GM19395 (cell line): ENCODE results near the gene TMEM131.
A peak's percentile ranks its signal among the peaks of the same experiment; 100 is the strongest.
"Not testable (repeated sequence)": the region's sequence is repeated elsewhere in the genome, so short reads cannot be mapped to it uniquely, and the experiment has no call there.

Experiments
- ATAC-seq: cut with Tn5 transposase; IDR thresholded peaks from one replicate; pipeline ENCODE4 v1.9.1; 2021; ENCODE audit warnings: mild to moderate bottlenecking, moderate library complexity; ENCODE audit not compliant: unreplicated experiment

Gene TMEM131, protein sequence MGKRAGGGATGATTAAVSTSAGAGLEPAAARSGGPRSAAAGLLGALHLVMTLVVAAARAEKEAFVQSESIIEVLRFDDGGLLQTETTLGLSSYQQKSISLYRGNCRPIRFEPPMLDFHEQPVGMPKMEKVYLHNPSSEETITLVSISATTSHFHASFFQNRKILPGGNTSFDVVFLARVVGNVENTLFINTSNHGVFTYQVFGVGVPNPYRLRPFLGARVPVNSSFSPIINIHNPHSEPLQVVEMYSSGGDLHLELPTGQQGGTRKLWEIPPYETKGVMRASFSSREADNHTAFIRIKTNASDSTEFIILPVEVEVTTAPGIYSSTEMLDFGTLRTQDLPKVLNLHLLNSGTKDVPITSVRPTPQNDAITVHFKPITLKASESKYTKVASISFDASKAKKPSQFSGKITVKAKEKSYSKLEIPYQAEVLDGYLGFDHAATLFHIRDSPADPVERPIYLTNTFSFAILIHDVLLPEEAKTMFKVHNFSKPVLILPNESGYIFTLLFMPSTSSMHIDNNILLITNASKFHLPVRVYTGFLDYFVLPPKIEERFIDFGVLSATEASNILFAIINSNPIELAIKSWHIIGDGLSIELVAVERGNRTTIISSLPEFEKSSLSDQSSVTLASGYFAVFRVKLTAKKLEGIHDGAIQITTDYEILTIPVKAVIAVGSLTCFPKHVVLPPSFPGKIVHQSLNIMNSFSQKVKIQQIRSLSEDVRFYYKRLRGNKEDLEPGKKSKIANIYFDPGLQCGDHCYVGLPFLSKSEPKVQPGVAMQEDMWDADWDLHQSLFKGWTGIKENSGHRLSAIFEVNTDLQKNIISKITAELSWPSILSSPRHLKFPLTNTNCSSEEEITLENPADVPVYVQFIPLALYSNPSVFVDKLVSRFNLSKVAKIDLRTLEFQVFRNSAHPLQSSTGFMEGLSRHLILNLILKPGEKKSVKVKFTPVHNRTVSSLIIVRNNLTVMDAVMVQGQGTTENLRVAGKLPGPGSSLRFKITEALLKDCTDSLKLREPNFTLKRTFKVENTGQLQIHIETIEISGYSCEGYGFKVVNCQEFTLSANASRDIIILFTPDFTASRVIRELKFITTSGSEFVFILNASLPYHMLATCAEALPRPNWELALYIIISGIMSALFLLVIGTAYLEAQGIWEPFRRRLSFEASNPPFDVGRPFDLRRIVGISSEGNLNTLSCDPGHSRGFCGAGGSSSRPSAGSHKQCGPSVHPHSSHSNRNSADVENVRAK (N-terminal part only)

DNA sequence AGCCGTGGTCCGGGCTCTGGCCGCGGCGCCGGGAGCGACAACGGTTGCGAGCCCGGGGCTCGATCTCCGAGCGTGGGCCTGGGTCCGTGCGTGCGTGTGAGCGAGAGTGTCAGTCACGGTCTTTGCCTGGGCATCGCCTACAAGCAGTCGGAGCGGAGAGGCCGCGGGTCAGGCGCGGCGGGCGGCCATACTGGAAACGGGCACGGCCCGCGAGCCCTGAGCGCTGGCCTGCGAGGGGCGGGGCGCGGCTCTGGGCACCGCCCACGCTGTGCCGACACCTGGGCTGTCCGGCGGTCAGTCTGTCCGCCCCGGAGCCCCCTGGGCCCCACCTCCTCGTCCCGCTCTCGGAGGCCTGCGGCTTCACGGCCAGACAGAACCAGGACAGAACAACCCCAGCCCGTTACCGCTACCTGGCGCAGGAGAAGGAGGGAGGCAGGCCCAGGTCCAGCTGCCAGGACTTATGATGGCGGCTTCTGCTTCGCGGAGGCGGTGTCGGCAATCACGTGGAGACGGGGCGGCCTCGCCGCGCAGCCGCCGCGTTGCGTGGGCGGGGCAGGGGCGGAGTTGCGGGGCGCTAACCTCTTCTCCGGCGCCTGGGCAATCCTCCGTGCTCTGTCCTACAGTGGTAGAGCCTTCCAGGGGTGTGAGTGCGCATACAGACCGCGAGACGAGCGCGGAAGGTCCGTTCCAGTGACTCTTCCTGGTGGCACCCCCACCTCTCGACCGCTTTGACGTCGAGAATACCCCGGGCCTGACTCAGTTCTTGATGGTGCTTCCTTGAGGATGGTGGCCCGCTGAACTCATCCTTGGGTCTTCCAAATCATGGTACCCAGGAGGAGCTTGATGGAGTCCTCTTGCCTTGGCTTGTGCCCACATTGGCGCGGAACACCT lies at the start of gene TMEM131:
Gene TMEM131, minus strand, starts transcription at position 215 of the 891 bp plus-strand sequence. CDS start 286 bp downstream, outside the sequence.
- ATAC-seq = peak; percentile 80

DNA sequence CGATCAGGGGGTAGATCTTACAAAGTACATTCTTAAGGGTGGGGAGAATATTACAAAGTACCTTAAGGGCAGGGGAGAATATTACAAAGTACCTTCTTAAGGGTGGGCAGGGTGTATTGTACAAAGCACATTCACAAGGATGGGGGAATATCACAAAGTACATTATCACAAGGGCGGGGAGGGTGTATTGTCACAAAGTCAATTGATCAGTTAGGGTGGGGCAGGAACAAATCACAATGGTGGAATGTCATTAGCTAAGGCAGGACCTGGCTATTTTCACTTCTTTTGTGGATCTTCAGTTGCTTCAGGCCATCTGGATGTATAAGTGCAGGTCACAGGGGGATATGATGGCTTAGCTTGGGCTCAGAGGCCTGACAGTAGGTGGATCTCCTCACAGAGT lies 49.0 kb upstream of the TMEM131 start:
- ATAC-seq = not testable (repeated sequence)

DNA sequence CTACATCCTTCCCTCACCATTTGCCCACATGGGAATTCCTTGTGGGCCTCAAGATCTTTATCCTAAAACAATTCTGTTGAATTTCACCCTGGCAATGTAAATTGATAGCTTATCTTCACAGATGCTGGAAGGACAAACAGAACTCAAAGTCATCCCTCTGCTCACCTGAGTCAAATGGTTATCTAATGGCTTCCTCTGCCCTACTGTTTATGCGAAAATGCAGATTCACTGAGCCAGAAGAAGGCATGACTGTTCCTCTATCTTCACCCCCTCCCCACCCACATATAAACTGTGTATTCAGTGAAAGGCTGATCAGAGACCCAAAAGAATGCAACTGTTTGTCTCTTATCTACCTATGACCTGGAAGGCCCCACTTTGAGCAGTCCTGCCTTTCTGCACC lies 47.4 kb upstream of the TMEM131 start:
- ATAC-seq = no peak

DNA sequence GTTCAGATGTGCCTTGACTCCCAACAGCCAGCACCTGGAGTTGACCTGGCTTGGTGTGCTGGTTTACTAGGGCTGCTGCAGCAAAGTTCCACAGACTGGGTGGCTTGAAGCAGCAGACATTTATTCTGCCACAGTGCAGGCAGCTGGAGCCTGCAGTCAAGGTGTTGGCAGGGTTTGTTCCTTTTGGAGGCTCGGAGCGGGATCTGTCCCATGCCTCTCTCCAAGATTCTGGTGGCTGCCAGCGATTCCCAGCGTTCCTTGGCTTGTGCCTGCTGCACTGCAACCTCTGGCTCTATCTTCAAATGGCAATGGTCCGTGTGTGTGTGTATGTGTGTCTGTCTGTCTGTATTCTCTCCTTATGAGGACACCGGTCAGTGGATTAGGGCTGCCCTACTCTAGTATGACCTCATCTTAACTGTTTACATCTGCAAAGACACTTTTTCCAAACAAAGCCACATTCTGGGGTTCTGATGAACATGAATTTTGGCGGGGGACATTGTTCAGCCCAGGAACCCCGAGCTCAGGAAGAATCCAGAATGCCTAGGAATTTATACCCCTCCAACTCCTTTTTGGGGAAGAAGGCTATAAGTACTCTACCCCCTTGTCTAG lies 44.7 kb upstream of the TMEM131 start:
- ATAC-seq = no peak

DNA sequence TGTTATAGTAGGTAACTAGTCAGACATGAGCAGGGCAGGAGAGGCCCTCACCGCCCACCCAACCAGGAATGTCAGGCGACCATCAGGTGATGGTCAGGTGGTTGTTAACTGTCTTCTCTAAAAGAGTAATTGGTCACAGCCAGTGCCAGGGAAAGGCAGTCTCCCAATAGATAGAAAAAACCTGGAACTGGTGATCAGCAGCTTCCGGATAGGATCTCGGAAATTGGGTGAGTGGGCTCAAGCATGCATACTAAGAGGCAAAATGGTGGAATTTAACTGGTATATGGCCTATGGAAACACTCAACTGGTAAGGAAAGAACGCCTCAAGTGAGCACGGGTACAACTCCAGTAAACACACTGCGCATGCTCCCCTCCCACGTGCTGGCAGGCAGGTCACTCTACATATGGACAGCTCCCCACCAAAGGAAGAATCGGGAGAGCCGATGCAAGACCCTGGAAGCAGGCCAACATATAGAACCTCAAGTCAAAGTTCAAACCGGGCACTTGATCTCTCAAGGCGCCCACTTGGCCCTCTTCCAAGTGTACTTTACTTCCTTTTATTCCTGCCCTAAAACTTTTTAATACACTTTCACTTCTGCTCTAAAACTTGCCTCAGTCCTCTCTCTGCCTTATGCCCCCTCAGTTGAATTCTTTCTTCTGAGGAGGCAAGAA lies 43.5 kb upstream of the TMEM131 start:
- no peak for ATAC-seq

DNA sequence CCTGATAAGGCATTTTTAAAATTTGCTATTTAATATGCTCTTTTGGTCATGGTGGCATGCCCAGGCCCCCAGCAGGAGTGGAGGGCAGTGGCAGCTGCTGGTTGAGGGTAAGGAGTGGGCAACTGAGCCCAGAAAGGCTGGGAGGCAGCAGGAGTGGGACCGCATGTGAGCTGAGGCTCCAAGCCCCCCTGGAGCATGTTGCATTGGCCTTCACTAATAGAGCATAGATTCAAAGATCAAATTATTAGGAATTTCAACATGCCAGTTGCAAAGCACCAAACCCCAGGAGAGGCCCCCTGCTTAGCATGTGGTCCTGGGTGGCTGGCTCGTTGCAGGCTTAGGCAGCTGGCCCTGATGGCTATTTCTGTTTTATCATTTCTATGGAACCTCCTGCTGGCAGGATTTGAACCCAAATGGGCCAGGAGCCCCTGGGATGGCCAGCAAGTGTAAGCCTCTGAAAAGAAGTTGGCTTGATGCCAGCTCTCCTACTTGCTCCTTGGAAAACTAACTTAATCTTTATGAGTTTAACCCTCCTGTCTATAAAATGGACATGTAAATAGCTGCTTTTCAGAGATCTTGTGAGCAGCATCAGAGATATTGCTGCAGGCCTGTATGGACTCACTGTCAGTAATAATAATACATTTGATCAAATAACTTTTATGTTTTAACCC lies 42.1 kb upstream of the TMEM131 start:
- ATAC-seq = no peak

DNA sequence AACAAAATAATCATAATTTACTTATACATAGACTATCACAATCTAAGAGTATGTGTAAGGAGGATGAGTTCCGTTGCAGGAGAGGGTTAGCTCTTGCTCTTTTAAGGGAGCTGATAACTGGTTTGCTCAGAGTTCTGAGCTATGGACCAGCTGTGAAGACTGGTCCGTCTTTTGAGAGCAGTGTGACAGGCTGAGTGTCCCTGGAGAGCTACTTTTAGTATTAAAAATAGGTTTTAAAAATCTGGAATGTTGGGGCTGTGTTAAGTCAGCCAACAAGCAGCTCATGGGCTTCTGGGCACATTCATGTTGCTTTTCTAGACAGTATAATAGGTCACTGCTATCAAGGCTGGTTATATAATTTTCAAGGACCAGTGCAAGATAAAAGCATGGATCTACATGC lies 41.5 kb upstream of the TMEM131 start:
- no peak for ATAC-seq

DNA sequence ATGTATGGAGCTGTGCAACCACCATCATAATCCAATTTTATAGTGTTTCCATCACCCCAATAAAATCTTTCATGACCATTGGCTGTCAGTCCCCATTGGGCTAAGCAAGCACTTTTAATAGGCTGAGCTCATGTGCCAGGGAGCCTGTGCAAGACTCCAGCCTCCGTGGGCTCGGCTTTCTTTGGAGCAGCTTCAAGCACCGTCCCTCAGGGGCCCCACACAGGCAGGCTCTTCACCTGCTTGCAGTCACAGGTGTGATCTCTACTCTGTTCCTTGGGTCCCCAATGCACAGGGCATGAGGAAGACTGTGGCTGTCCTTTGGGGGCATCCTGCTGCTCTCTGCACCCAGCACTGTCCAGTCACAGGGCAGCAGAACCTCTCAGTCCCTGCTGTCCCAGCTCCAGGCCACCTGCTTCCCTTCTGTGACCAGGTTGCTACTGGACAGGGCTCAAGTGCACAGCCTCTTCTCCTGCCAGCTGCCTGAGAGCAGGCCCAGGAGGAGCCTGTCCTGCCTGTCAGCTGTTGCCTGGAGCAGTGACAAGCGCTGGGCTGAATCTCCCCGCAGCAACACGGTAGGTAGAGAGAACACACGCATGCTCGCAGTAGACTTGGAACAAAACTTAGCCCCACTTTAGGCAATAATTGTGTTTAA lies 40.7 kb upstream of the TMEM131 start:
- ATAC-seq = no peak

DNA sequence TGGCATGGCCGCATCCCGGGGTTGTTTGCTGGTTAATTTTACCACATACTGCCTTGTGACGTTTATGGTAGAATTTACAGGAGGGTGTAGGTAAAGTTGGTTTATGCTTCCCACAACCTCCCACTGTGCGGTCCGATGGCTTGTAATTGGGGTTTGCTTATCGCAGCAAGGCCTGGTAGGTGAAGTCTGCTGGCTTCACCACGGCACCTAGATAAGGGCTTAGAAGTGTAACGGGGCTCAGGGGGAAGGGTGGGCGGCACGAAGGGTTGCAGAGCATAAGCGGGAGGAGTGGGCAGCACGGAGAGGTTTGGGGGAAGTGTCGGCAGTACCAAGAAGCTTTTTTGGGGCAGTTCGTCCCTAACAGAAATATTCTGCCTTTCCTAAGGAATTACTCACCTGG lies 39.0 kb upstream of the TMEM131 start:
- no peak for ATAC-seq

DNA sequence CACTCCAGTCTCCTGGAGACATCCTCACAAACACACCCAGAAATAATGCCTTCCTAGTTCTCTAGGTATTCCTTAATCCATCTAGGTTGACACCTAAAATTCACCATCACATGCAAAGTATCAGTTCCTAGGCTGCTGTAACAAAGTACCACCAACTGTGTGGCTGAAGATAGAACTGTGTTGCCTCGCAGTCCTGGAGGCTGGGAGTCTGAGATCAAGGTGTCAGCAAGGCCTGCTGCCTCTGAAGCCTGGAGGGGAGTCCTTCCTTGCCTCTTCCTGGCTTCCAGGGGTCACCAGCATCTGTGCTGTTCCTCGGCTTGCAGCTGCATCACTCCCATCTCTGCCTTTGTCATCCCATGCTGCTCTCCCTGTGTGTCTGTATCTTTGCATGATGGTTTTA lies 36.3 kb upstream of the TMEM131 start:
- no peak for ATAC-seq

DNA sequence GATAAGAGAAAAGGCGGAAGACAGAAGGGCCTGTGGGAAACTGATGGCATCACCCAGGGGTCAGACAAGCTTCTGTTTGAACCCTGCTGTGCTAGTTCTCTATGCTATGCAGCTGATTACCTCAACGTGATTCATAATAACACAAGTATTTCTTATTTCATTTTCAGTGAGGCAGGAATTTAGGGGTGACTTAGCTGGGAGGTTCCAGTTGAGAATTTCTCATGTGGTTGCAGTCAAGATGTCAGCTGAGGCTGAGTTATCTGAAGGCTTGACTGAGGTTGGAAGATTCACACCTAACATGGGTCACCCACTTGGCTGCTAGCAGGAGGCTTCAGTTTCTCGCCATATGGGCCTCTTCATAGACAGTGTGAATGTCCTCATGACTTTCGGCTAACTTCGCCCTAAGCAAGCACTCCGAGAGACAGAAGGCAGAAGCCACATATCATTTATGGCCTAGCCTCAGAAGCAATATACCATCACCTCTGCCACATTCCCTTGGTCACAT lies 34.0 kb upstream of the TMEM131 start:
- no peak for ATAC-seq

DNA sequence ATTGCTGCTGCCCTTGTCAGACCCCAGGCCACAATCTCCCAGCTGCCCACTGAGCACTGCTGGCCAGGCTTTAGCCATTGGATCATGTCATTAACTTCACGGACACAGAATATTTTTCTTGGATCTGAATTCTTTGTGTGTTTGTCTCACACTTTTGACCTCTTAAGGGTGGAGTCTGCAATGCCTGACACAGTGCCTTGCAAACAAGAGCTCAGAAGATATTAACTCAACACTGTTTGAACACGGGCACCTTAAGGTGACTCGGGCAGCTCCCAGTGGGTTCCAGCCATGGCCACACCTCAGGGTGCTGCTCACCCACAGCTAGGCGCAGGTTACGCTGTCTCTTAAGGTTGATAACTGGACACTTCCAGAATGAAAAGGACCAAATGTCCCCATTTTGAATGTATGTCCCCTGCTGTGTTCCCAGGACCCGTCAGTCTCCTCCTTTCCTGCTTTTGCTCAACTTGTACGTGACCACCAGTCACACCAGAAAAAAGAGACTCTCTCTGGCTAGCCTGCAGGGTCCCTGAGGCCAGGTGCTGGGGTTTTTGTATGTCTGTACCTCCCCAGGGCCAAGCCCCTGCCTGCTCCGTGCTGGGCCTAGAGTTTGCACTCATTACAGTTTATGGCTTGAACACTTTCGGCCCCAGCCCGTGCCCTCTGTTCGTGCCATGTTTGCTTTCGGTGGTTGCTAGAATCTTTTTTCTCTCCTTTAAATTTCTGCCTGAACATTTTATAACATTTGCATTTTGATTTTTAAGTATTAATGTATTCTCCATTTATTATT lies 33.4 kb upstream of the TMEM131 start:
- ATAC-seq = no peak

DNA sequence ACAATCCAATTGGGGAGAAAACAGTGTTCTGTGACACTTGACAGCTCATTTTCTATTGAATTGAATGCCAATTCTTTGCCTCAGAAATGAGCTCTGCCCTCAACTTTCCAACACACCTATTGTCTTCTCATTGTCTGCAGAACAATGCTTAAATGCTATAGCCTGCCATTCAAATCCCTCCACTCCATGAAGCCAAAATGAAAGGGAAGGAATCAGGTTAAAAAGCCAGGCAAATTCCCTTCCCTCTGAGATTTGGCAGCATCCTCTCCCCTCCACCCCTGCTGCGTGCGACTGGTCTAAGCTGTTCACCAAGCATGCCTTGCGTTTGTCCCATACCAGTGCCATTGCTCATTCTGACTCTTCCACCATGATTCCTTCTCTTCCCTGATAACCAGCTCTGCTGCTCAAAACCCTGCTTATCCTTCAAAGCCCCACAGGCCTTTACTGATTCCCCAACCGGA lies 32.4 kb upstream of the TMEM131 start:
- no peak for ATAC-seq

DNA sequence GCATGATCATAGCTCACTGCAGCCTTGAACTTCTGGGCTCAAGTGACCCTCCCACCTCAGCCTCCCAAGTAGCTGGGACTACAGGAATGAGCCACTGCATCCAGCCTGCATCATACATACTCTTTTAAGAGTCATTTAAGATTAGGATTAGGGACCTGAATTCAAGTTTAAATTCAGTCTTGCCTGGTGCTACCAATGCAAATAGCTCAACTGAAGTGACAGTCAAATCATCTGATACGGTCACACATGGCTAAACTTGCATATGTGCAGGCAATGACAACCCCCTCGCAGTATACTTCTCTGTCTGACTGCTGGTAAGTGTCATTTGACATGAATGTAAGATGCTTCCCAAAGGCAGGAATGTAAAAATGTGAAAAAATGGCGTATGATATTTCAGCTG lies 31.8 kb upstream of the TMEM131 start:
- peak; percentile 66 for ATAC-seq

DNA sequence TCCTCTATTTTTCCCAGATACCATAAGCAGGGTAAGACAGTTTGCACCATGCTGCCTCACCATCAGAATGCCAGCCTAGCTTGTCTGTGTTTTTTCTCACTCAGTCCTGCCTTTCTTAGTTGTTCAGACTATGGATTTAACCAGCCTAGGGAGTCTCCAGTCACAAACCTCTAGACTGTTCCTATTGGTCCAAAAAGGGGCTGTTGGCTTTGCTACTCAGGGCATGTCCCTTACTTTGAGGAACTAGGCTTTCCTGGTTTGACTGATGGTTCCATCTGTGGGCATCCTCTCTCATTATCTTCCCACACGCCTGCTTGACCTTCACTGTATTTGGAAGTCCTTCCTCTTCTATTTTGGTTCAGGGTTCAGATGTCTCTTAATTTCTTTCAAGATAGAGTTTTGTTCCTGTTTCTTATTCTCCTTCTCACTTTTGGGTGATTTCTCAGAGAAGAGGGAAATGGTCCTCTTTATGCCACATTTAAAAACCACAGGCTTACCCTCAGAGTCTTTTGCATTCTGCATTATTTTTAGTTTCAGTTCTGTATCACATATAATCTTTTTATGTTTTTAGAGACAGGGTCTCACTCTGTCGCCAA lies 31.3 kb upstream of the TMEM131 start:
- ATAC-seq = peak; percentile 82

DNA sequence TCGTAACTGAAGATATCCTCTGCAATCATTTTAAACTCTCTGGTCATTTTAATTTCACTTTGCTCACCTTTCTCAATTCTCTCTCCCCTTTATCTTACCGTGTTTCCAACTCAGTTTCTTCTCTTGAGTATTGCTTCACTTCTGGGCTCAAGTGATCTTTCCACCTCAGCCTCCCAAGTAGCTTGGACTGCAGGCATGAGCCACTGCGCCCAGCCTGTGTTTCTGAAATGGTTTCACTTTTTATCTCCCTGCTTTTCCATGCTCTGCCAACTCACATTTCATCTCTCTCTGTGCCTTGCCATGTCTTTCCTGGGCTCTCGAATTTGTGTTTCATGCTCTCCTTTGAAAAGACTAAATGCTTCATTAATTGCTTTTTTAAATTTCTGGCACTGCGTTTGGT lies 30.5 kb upstream of the TMEM131 start:
- no peak for ATAC-seq
